Testis (tissue), 3 donors: Measurements from ENCODE around the gene ZBTB33. TPM values are rescaled to one million over a fixed set of nuclear protein-coding genes. Genes with fewer than 3 reads are reported as not detected.
A peak's percentile ranks its signal among the peaks of the same experiment; 100 is the strongest.

Experiments used
- DNase-seq: peaks from one replicate; pipeline ENCODE4 v3.0.0-alpha.2; 2019
- H3K27ac ChIP-seq, 2 donors: fragments of 200-600 bp; sonication (generic); one replicate each; pipeline ENCODE4 v1.5.1; 2019
- H3K27me3 ChIP-seq: fragments of 200-600 bp; sonication (generic); one replicate; pipeline ENCODE4 v1.5.1; 2019
- H3K36me3 ChIP-seq: fragments of 200-600 bp; sonication (generic); one replicate; pipeline ENCODE4 v1.5.1; 2017; ENCODE audit warnings: low read depth; ENCODE audit errors: missing control alignments
- H3K4me1 ChIP-seq: fragments of 200-600 bp; sonication (generic); one replicate; pipeline ENCODE4 v1.5.1; 2019
- H3K4me3 ChIP-seq, 2 donors: fragments of 200-600 bp; sonication (generic); one replicate each; pipeline ENCODE4 v1.5.1; 2017 to 2019
- H3K9me3 ChIP-seq: fragments of 200-600 bp; sonication (generic); one replicate; pipeline ENCODE4 v1.5.1; 2017
- CTCF ChIP-seq, 3 experiments: fragments of 450-650 bp in 2 of 3; fragments of 200-600 bp in 1 of 3; sonication (generic) in 1 of 3; IDR thresholded peaks; one replicate each; pipeline ENCODE4 v1.5.1; 2016 to 2019; ENCODE audit warnings: antibody characterized with exemption in 3 of 3, mild to moderate bottlenecking in 2 of 3, moderate library complexity in 1 of 3
- POLR2A ChIP-seq: fragments of 450-650 bp; IDR thresholded peaks from one replicate; pipeline ENCODE4 v1.6.1; 2017; ENCODE audit warnings: antibody characterized with exemption, mild to moderate bottlenecking, moderate library complexity
- WGBS, 2 donors: methylation state at CpG; one replicate each; pipeline ENCODE4 v1.1.5; 2018; 5-methylcytosine and 5-hydroxymethylcytosine counted together
- intact Hi-C: fragments of 100-400 bp; cut with DNase I; formaldehyde crosslinking; loops from one replicate; pipeline ENCODE4 v1.15.1; 2023; ENCODE audit warnings: low total_unique reads
- polyA plus RNA-seq: library from polyadenylated mRNA; stranded (reverse); fragments of 350-450 nt; fragmentation: Illumina TruSeq; extraction: RNeasy Lipid Tissue Mini Kit (QIAGEN cat#74804); gene quantifications from one replicate; pipeline ENCODE4 v1.2.3, GENCODE V29; 2014; ENCODE audit warnings: low read depth, low replicate concordance; ENCODE audit not compliant: insufficient read depth
- total RNA-seq, 2 donors: library from RNA; depleted of rRNA; stranded (reverse); fragments of >200 nt; gene quantifications; one replicate each; pipeline ENCODE4 v1.2.3, GENCODE V29; 2016

Gene ZBTB33
- total and polyA plus RNA-seq, 3 donors from 2014 or later, result 10.2 to 19.9 (median 16.3) TPM

DNA sequence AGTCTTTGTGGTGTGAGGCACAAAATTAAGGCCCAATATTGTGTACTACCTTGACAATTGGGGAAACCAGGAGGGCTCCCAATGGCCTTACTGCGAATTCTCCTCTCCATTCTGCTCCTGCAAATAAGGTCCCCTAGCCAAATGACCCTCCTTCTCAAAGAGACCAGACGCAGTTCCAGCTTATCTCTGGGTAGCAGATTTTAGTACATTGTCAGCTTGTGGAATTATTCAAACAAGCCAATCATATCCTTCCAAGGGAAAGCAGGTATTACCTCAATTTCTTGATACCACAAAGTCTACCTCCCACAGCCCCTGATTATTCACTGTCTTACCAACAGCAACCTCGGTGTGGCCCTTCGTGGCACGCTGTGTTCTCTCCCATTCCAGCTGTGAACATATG, 7.8 kb upstream of the ZBTB33 start:
- Histone ChIP-seq H3K36me3 (no peaks in the 10 kb centered on the region), H3K27ac (no peak overlapping the region), H3K27me3 (no peaks in the 10 kb centered on the region), H3K4me3 (no peak overlapping the region), H3K9me3 (no peaks in the 10 kb centered on the region), H3K4me1 (no peaks in the 10 kb centered on the region)
- no peak for DNase-seq
- TF ChIP-seq CTCF (IDR thresholded peaks at IDR 0.05), result no peak
- TF ChIP-seq POLR2A, result no peak
- intact Hi-C loops, result no loop called here
- WGBS, 2 donors, result 57 to 83% methylated on average over 2 to 5 of the region's 5 CpGs

- TF ChIP-seq POLR2A (no peak), CTCF (IDR thresholded peaks at IDR 0.05) (no peak)
- 0 to 1% methylated on average over 12 to 16 of the region's 16 CpGs for WGBS, 2 donors
- no peaks in the 10 kb centered on the region for H3K9me3 ChIP-seq
- intact Hi-C loops, result no loop called here
- peak overlapping the region; percentile 63 to 75 for H3K4me3 ChIP-seq
- no peaks in the 10 kb centered on the region for H3K27me3 ChIP-seq
- H3K4me1 ChIP-seq, result no peaks in the 10 kb centered on the region
- peak overlapping the region; percentile 74 to 79 for H3K27ac ChIP-seq
- no peak for DNase-seq
- H3K36me3 ChIP-seq, result no peaks in the 10 kb centered on the region
Observed at GRCh38 chrX:120244395-120244734, 6.2 kb upstream of the ZBTB33 start.

DNA sequence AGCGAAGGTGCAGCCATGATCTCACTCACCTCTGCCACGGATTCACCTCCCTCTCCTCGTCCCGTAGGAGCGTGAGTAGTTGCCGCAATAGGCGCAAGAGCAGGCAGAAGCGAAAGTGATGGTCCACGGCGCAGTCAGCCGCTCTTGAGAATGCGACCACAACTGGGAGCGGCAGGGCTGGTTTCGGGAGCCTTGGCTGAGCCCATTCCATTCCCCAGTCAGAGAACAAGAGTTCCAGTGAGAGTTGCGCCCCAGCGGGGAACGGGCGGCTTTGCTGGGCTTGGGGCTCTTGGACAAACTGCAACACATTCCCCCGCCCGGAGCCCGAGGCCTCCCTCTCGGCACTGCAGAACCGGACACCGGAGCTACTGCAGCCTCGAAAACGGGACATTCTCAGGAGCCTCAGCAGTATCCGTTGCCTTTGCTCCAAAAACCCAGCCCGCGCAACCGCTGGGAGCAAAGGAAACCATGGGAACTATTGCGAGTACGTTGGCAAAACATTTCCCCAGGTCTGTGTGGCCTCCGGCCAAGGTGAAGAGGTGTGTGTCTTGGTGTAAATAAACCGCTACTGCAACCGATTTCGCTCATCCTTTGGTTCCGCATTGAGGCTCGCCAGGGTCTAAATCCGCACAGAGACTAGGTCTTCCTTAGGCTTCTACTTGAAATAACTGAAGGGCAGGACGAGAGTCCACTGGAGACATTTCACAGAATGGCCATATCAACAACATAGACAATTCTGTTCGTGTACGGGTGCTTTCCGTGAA, 5.7 kb upstream of the ZBTB33 start:
- H3K4me3 ChIP-seq, result peak overlapping the region; percentile 63 to 75
- H3K27me3 ChIP-seq, result no peaks in the 10 kb centered on the region
- DNase-seq, result peak; percentile 76
- no peaks in the 10 kb centered on the region for H3K36me3 ChIP-seq
- intact Hi-C loops, result no loop called here
- WGBS, 2 donors, result 1 to 3% methylated on average over 12 to 37 of the region's 43 CpGs
- no peaks in the 10 kb centered on the region for H3K9me3 ChIP-seq
- H3K4me1 ChIP-seq, result no peaks in the 10 kb centered on the region
- TF ChIP-seq POLR2A, result no peak
- TF ChIP-seq CTCF (IDR thresholded peaks at IDR 0.05), result no peak
- peak overlapping the region; percentile 74 to 79 for H3K27ac ChIP-seq

GRCh38 chrX:120251471-120252011, 929 bp downstream of the ZBTB33 start:
- Histone ChIP-seq H3K4me3 (peak overlapping the region; percentile 63 to 79), H3K4me1 (no peaks in the 10 kb centered on the region), H3K9me3 (no peaks in the 10 kb centered on the region), H3K27ac (peak overlapping the region; percentile 87 to 92), H3K36me3 (no peaks in the 10 kb centered on the region), H3K27me3 (no peaks in the 10 kb centered on the region)
- peak; percentile 51 for DNase-seq
- TF ChIP-seq POLR2A (no peak), CTCF (IDR thresholded peaks at IDR 0.05) (no peak)
- intact Hi-C loops, result no loop called here
- WGBS, 2 donors, result 0 to 1% methylated on average over 22 to 28 of the region's 28 CpGs

- no peaks in the 10 kb centered on the region for H3K4me1 ChIP-seq
- H3K27me3 ChIP-seq, result no peaks in the 10 kb centered on the region
- no peak overlapping the region for H3K4me3 ChIP-seq
- H3K9me3 ChIP-seq, result no peaks in the 10 kb centered on the region
- DNase-seq, result no peak
- no peaks in the 10 kb centered on the region for H3K36me3 ChIP-seq
- H3K27ac ChIP-seq, result no peak overlapping the region
- intact Hi-C loops, result no loop called here
- TF ChIP-seq CTCF (IDR thresholded peaks at IDR 0.05) (no peak), POLR2A (no peak)
- WGBS, 2 donors, result 83 to 88% methylated on average over 6 of the region's 6 CpGs
Observed at GRCh38 chrX:120253784-120254183, 3.2 kb downstream of the ZBTB33 start.
